GM12865 (cell line): ENCODE data around the gene VAPA.
"Not testable (repeated sequence)": the region's sequence is repeated elsewhere in the genome, so short reads cannot be mapped to it uniquely, and the experiment has no call there.

ENCODE experiments used
- DNase-seq: peaks from one replicate; pipeline ENCODE4 v3.0.0; 2010; ENCODE audit warnings: low read depth
- H3K4me3 ChIP-seq: 2 replicates; pipeline ENCODE4 v1.5.1; 2011; ENCODE audit warnings: mild to moderate bottlenecking, low read depth, low read length, control low read depth
- TF ChIP-seq, protein P1 (sequence below): IDR thresholded peaks from 2 replicates; pipeline ENCODE4 v1.5.1; 2011; ENCODE audit warnings: low read length, control low read depth, low read depth, inconsistent platforms; ENCODE audit not compliant: insufficient read depth; ENCODE audit errors: missing control alignments

Gene VAPA

DNA sequence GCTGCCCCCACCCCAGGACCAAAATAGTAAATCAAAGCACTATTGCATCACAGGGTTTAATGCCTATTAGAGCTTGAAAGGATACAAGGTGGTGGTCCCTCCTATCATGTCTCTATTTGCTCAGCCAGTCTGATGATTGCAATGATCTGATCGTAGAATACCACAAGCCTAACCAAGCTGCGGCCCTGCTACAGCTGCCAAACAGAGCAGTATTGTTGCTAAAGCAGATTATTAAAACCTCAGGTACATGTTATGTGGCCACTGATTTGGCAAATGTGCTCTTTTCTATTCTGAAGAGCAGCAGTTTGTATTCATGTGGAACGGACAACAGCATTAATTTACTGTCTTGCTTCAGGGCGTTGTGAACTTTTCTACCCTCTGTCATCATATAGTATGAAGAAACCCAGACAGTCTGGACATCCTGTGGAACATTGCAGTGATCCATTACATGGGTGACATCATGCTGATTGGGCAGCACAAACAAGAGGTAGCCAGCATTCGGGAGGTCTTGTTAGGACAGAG lies 8.4 kb upstream of the VAPA start:
- TF ChIP-seq, protein P1, sequence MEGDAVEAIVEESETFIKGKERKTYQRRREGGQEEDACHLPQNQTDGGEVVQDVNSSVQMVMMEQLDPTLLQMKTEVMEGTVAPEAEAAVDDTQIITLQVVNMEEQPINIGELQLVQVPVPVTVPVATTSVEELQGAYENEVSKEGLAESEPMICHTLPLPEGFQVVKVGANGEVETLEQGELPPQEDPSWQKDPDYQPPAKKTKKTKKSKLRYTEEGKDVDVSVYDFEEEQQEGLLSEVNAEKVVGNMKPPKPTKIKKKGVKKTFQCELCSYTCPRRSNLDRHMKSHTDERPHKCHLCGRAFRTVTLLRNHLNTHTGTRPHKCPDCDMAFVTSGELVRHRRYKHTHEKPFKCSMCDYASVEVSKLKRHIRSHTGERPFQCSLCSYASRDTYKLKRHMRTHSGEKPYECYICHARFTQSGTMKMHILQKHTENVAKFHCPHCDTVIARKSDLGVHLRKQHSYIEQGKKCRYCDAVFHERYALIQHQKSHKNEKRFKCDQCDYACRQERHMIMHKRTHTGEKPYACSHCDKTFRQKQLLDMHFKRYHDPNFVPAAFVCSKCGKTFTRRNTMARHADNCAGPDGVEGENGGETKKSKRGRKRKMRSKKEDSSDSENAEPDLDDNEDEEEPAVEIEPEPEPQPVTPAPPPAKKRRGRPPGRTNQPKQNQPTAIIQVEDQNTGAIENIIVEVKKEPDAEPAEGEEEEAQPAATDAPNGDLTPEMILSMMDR = no peak
- DNase-seq = no peak

DNA sequence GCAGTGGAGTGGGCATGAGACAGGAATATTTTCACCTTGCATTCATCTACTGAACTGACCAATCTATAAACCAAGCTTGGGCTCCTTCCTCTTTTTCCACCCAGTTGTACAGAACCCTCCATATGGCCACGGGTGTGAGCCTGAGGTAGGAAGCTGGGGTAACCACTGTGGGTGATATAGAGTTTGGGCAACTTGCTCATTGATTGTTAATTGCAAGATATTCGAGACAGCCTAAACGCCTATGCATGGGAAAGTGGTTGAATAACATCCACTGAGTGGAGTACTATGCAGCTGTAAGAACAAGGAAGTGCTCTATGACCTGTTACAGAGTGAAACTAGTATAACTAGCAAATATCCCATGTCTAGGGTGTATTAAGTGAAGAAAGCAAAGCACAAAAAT lies 7.3 kb upstream of the VAPA start:
- H3K4me3 ChIP-seq = no peak overlapping the region
- no peak for DNase-seq
- TF ChIP-seq, protein P1 = no peak

More for the DNA sequence above, 8.4 kb upstream of the VAPA start:
- H3K4me3 ChIP-seq = no peak overlapping the region

DNA sequence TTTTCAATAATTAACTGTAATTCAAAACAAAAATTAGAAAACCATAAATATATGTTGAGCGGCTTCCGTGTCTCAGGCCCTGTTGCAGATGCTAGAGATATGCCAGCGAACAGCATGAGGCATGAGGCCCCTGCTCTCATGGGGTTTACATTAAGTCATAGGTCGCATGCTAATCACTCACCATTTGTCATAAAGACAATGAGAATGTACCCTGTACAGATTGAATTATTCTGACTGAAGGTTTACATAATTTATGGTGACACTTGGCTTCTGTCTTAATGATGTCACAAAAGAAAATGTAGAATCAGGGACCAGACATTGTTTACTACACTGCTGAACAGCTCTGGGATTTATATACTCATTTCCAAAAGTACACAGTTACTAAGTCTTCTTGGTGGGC lies 5.9 kb upstream of the VAPA start:
- H3K4me3 ChIP-seq = no peak overlapping the region
- TF ChIP-seq, protein P1 = no peak
- DNase-seq = no peak

DNA sequence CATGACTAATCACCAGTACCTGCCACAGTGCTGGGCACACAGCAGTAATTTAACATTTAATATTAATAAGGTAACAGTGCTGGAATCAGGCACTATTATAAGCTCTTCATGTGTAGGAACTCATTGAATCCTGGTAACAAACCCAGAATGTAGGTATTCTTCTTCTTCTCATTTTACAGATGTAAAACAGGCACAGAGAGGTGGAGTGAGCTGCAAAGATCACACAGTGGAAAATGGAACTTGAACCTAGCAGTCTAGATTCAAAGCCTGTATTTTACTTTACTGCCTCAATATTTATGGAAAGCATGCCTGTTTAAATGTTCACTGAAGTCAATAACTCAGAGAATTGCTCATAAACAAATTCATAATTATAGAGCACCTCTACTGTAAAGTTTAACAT lies 3.7 kb upstream of the VAPA start:
- TF ChIP-seq, protein P1 = no peak
- H3K4me3 ChIP-seq = no peak overlapping the region
- no peak for DNase-seq

DNA sequence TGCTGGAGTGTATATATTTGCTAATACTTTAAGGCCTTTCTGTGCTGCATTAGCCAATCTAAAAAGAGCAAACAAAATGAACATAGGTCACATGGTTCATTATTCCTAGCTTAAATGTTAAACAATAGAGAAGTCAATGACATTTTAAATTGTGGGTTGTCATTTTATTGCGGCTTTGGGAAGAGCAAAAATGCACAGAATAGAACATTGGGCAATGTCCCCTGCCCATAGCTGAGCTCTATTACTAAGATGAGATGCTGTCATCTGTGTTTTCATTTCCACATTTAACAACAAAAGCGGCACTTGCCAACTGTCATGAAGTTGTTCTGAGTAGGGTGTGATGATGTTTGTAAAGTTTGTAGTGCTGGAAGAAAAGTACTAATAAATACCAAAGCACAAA lies 3.2 kb upstream of the VAPA start:
- TF ChIP-seq, protein P1 = no peak
- no peak for DNase-seq
- H3K4me3 ChIP-seq = no peak overlapping the region

DNA sequence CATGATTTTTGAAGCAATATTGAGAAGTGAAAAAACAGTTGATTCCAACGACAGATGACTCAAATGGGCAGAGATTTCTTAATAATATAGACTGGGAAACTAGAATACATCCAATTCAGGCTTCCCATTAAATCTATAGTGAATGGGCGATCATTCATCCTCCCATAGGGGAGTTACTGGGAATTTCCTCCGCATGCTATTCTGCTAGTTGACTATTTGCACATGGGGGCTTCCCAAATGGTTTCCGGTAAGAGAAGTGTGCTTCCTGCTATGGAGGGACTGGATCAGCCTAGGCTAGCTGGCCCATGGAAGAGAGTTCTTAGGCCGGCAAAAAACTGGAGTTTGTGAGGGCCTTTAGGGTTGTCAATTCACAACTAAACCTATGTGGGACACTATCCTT lies 2.6 kb upstream of the VAPA start:
- TF ChIP-seq, protein P1 = no peak
- H3K4me3 ChIP-seq = no peak overlapping the region
- DNase-seq = no peak

DNA sequence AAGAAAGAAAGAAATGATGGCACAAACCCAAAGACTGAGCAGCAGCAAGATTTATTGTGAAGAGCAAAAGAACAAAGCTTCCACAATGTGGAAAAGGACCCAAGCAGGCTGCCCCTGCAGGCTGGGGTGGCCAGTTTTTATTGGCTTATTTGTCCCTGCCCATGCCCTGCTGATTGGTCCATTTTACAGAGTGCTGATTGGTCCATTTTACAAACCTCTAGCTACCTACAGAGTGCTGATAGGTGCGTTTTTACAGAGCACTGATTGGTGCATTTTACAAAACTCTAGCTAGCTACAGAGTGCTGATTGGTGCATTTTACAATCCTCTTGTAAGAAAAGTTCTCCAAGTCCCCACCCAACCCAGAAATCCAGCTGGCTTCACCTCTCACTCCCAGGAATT lies 1.5 kb upstream of the VAPA start:
- not testable (repeated sequence) for DNase-seq, H3K4me3 ChIP-seq
